MG63 (cell line): ENCODE measurements around the gene USP48. TPM values are rescaled to one million over a fixed set of nuclear protein-coding genes. Genes with fewer than 3 reads are reported as not detected.
"Not testable (repeated sequence)": the region's sequence is repeated elsewhere in the genome, so short reads cannot be mapped to it uniquely, and the experiment has no call there.

Experiments
- DNase-seq: peaks from one replicate; pipeline ENCODE4 v3.0.0-alpha.2; 2020
- H3K27me3 ChIP-seq: fragments of 250-450 bp; sonication (Bioruptor Pico); 2 replicates; pipeline ENCODE4 v1.5.1; 2020; ENCODE audit warnings: mild to moderate bottlenecking, moderate library complexity
- H3K36me3 ChIP-seq: fragments of 250-450 bp; sonication (Bioruptor Pico); 2 replicates; pipeline ENCODE4 v1.5.1; 2020; ENCODE audit warnings: mild to moderate bottlenecking, moderate library complexity
- H3K4me3 ChIP-seq: fragments of 250-450 bp; sonication (Bioruptor Pico); 2 replicates; pipeline ENCODE4 v1.5.1; 2020; ENCODE audit warnings: mild to moderate bottlenecking, moderate library complexity
- H3K9me3 ChIP-seq: fragments of 250-450 bp; sonication (Bioruptor Pico); 2 replicates; pipeline ENCODE4 v1.5.1; 2020; ENCODE audit warnings: mild to moderate bottlenecking, moderate library complexity
- total RNA-seq: library from RNA; depleted of rRNA; stranded (reverse); fragments of >200 nt; shearing (Covaris generic); gene quantifications from 2 replicates; pipeline ENCODE4 v1.2.3, GENCODE V29; 2014; ENCODE audit warnings: low replicate concordance; rRNA removed

USP48 gene
- total RNA-seq, 1 experiment from 2014 or later = 18.7 TPM

- Histone ChIP-seq H3K27me3 (no peaks in the 10 kb centered on the region), H3K9me3 (no peaks in the 10 kb centered on the region), H3K4me3 (no peak overlapping the region), H3K36me3 (no peaks in the 10 kb centered on the region)
- no peak for DNase-seq
Observed at GRCh38 chr1:21633992-21634805, 148.8 kb downstream of the USP48 start.

GRCh38 chr1:21633141-21633755 lies 149.7 kb downstream of the USP48 start:
- Histone ChIP-seq H3K9me3 (no peaks in the 10 kb centered on the region), H3K27me3 (no peaks in the 10 kb centered on the region), H3K4me3 (no peak overlapping the region), H3K36me3 (no peaks in the 10 kb centered on the region)
- no peak for DNase-seq

GRCh38 chr1:21631944-21632887 lies 150.7 kb downstream of the USP48 start:
- H3K27me3 ChIP-seq = no peaks in the 10 kb centered on the region
- H3K36me3 ChIP-seq = no peaks in the 10 kb centered on the region
- no peak for DNase-seq
- no peak overlapping the region for H3K4me3 ChIP-seq
- no peaks in the 10 kb centered on the region for H3K9me3 ChIP-seq

GRCh38 chr1:21631590-21631943 lies 151.4 kb downstream of the USP48 start:
- DNase-seq, H3K36me3 ChIP-seq, H3K27me3 ChIP-seq: not testable (repeated sequence)

GRCh38 chr1:21630571-21631343 lies 152.2 kb downstream of the USP48 start:
- no peak for DNase-seq
- H3K27me3 ChIP-seq = no peaks in the 10 kb centered on the region
- H3K9me3 ChIP-seq = no peaks in the 10 kb centered on the region
- H3K36me3 ChIP-seq = no peaks in the 10 kb centered on the region
- H3K4me3 ChIP-seq = no peak overlapping the region

More at GRCh38 chr1:21631590-21631943, 151.4 kb downstream of the USP48 start:
- not testable (repeated sequence) for H3K4me3 ChIP-seq, H3K9me3 ChIP-seq

- Histone ChIP-seq H3K4me3 (no peak overlapping the region), H3K27me3 (no peaks in the 10 kb centered on the region), H3K9me3 (no peaks in the 10 kb centered on the region), H3K36me3 (no peaks in the 10 kb centered on the region)
- DNase-seq = no peak
Observed at GRCh38 chr1:21629971-21630370, 153.0 kb downstream of the USP48 start.

GRCh38 chr1:21628798-21629393 lies 154.1 kb downstream of the USP48 start:
- Histone ChIP-seq H3K9me3 (no peaks in the 10 kb centered on the region), H3K27me3 (no peaks in the 10 kb centered on the region), H3K4me3 (no peak overlapping the region), H3K36me3 (no peaks in the 10 kb centered on the region)
- no peak for DNase-seq

Other genes starting within 250 kb of the USP48 start
- 0.22 TPM in 1 of 2 replicates, not detected in the other for gene RAP1GAP, start 113.8 kb downstream of the USP48 start, total RNA-seq
- not detected in 2 replicates for gene LDLRAD2, start 29.1 kb upstream of the USP48 start, total RNA-seq
- 28.0 and 70.4 TPM in 2 replicates for gene HSPG2, start 154.2 kb upstream of the USP48 start, total RNA-seq
- not detected in 2 replicates for gene CELA3B, start 193.9 kb upstream of the USP48 start, total RNA-seq
- not detected in 2 replicates for gene CELA3A, start 218.5 kb upstream of the USP48 start, total RNA-seq